Stimulated activated CD8-positive, alpha-beta memory T cell treated with anti-CD3 and anti-CD28 coated beads, Interleukin-15, amount 100 ng/mL, for 24 hours (primary cell): ENCODE data around the gene APOO.
"Not testable (repeated sequence)": the region's sequence is repeated elsewhere in the genome, so short reads cannot be mapped to it uniquely, and the experiment has no call there.

Experiments
- DNase-seq: peaks from one replicate; pipeline ENCODE4 v3.0.0-alpha.2; 2020; ENCODE audit warnings: low read depth

Gene APOO

DNA sequence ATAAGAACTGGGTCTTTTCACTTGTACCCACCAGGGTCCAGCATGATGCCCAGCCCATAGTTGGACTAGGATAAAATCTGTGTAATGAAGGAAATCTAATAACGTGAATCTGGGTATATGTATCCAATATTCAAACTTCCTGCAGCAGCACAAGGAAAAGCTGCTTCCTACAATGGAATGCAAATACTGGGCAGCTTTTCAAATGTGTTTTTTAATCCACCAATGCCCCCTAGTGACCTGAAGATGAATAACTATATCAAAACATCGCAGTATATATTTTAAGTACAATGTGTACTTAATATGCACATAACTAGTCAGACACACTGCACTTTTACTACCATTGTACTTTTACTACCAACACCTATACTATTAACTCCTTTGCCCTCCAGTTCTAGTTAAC, 5.3 kb downstream of the APOO start:
- DNase-seq, result no peak

DNA sequence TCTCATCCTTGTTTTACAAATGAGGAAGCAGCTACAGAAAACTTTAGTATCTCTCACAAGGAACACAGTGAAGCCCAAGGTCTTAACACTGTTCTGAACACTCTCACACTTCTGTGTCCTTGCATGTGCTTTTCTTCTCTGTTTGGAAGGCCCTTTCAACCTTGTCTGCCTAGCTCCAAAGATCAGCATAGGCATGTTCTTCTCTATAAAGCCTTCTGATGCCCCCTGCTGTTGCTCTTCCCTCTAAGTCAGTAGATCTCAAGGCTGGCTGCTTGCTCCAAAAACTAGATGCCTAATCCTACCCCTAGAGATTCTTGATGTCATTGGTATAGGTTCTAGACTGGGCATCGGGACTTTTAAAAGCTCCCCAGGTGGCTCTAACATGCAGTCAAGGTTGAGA, 5.9 kb downstream of the APOO start:
- DNase-seq, result no peak

DNA sequence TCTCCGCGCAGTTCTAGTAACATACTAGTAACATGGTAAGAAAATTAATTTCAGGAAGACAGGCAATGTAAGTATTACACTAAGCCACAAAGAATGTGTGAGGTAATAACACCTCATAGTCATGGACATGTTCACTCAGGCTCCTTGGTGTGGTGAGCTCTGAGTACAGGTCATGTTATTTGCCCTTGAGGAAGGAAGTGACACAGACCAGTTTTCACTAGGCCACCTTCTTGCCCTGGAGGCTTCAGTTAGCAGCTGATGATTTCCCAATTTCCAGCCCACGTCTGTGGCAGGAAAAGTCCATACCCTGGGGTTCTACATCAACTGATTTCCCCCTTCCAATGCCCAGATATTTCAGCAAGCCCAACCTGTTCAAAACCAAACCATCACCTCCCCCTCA, 6.7 kb downstream of the APOO start:
- DNase-seq, result no peak

- DNase-seq, result no peak
Observed at GRCh38 chrX:23900220-23900797, 7.4 kb downstream of the APOO start.

DNA sequence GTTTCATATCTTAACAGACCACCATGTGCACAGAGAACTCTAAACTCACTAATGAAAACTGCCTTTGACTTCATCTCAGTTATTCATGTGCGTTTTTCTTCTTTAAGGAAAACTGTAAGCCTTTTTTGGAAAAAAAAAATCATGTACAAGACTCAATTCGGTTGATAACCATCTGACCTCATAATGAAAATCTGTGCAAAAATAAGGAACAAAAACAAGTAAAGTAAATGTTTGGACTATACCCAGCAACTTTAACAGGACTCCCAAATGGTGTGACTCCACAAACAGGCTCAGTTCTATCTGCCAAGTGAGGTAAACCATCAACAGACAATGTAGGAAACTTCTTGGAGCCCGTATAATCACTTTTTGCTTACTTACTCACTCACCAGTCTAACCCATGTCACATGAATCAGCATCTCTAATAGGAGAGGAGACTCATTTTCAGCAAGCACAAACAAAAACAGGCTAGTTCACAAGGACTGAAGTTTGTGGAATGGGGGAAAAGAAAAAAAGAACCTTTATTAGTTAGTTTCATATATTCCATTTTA, 9.3 kb downstream of the APOO start:
- DNase-seq, result no peak

GRCh38 chrX:23896981-23897380, 10.8 kb downstream of the APOO start:
- DNase-seq, result no peak

- not testable (repeated sequence) for DNase-seq
Observed at GRCh38 chrX:23896539-23896938, 11.2 kb downstream of the APOO start.

DNA sequence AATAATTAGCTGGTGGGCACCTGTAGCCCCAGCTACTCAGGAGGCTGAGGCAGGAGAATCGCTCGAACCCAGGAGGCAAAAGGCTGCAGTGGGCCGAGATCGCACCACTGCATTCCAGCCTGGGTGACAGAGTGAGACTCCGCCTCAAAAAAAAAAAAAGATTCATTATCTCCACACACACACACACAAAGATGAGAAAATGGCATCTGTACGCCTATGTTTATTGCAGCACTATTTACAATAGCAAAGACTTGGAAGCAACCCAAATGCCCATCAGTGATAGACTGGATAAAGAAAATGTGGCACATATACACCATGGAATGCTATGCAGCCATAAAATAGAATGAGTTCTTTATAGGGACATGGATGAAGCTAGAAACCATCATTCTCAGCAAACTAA, 12.7 kb downstream of the APOO start:
- DNase-seq, result not testable (repeated sequence)

- no peak for DNase-seq
Observed at GRCh38 chrX:23890933-23891332, 16.8 kb downstream of the APOO start.

DNA sequence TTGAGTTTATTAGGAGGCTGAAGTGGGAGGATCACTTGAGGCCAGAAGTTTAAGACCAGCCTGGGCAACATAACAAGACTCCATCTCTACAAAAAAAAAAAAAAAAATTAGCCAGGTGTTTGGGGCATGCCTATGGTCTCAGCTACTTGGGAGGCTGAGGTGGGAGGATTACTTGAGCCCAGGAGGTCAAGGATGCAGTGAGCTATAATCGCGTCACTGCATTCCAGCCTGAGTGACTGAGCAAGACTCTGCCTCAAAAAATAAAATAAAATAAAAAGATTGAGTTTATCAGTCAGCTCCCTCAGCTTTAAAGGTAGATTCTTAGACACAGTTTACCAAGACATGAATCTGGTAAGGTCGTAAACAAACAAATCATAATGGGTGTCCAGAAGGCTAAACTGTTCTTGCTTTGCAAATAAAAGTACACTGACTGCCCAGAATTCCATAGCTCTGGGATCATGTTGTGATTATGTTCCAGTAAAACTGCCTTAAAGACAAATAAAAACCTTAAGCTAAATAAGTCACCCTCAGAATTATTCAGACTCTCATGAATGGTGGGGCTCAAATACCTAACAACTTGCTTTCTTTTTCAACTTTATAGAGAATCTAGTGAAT, 18.7 kb downstream of the APOO start:
- DNase-seq, result no peak

- no peak for DNase-seq
Observed at GRCh38 chrX:23887918-23888317, 19.8 kb downstream of the APOO start.

GRCh38 chrX:23887451-23887850, 20.3 kb downstream of the APOO start:
- DNase-seq, result no peak

DNA sequence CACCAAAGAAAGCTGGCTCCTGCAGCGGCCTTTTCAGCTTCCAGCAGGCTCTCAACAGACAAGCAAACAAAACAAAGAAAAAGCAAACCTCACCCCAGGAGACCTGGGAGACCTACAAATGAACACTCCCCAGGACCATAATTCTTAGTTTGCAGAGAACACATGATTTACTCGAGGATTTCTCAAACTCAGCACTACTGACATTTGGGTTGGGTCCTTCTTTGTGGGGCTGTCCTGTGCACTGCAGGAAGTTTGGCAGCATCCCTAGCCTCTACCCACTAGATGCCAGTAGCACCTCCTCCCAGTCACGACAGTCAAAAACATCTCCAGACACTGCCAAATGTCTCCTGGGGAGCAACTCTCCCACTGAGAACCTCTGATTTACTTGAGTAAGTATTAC, 21.9 kb downstream of the APOO start:
- no peak for DNase-seq

DNA sequence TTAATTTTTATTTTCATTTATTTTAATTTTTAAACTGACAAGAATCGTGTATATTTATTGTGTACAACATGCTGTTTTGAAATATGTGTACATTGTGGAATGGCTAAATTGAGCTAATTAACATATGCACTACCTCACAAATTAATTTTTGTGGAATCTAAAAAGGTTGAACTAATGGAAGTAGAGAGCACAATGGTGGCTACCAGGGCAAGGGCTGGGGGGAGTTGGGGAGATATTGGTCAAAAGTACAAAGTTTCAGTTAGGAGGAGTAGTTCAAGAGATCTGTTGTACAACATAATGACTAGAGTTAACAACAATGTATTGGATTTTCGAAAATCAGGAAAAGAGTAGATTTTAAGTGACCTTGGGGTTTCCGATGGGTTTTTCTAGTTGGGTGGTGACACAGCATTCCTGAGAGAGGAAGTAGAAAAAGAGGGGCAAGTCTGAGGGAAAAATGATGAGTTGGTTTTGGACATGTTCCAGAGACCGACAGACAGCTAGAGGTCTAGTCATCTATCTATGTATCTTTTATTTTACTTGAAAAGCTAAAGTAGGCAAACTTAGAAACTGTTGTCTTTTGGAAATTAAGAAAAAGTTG, 23.2 kb downstream of the APOO start:
- DNase-seq, result no peak

- no peak for DNase-seq
Observed at GRCh38 chrX:23883737-23884354, 23.9 kb downstream of the APOO start.

DNA sequence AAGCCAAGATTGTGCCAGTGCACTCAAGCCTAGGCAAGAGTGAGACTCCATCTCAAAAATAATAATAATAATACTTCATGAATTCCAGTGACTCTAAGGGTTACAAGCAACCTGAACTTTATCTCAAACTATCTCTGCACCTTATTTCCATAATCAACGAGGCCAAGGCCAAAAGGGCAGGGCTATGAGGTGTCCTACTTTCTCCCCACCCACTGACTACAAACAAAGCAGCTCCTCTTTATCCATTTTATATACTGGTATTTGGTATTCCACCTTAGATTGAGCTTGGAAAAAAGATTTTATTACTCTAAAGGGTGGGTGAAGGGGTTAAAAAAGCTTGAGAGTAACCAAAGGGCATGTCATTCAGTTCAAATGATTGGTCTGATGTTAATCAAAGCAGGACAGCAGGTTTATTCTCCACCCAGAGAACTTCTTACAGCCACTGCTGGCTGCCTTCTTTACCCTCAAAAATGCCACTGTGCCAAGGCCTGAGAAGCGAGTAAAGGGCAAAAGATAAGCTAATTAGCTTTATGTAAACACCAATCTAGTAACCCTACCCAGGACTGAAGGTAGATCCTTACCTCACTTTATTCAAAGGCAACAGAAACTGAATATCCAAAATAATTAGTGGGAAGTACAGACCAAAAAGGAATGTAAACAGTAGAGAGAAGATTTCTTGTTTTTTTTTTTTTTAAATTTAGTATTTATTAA, 28.2 kb downstream of the APOO start:
- no peak for DNase-seq

GRCh38 chrX:23871905-23872546, 35.7 kb downstream of the APOO start:
- DNase-seq, result no peak

GRCh38 chrX:23870041-23870440, 37.7 kb downstream of the APOO start:
- DNase-seq, result no peak

DNA sequence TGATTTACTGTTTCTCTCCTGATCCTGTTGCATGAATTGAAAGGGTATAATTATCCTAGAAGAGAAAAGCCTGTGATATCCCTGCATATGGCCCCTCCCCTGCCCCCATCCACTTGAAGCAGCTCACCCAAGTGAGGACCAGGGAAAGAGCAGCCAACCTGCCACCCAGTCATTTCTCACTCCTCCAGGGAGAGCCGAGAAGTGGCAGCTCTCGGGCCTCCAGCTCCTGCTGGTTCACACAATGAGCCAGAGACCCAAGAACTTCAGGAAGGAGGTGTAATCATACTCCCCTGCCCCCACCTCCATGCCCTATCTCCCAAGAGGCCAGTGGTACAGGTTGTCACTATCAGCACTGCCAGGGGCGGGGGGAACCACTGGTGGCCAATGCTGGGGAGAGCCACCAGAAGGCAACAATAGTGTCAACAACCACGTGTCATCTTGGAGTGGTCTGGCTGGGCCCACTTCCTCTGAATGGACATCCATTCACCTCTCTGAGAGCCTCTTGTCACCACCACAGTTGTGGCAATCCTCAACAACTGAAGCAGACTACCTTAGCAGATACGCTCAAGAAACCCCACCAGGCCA, 42.9 kb downstream of the APOO start:
- no peak for DNase-seq

- not testable (repeated sequence) for DNase-seq
Observed at GRCh38 chrX:23861952-23862351, 45.8 kb downstream of the APOO start.

- DNase-seq, result no peak
Observed at GRCh38 chrX:23861215-23861896, 46.4 kb downstream of the APOO start.
